Adrenal gland (tissue), 12 donors: ENCODE data around the gene TRDN. TPM values are rescaled to one million over a fixed set of nuclear protein-coding genes. Genes with fewer than 3 reads are reported as not detected.
A peak's percentile ranks its signal among the peaks of the same experiment; 100 is the strongest.

Source experiments
- DNase-seq, 7 donors: peaks; one replicate each; pipeline ENCODE4 v3.0.0-alpha.2; 2019 to 2020
- H3K27ac ChIP-seq, 5 donors: fragments of 200-600 bp; sonication (generic) in 4 of 5; 1 replicate in 3 of 5; 2 replicates in 2 of 5; pipeline versions ENCODE4 v1.5.1 to v1.8.0; 2016 to 2020; ENCODE audit warnings: mild to moderate bottlenecking in 1 of 5
- H3K27me3 ChIP-seq: fragments of 200-600 bp; 2 replicates; pipeline ENCODE4 v1.8.0; 2021
- H3K36me3 ChIP-seq, 2 donors: fragments of 200-600 bp; replicated peaks in 1 of 2; 1 replicate in 1 of 2; 2 replicates in 1 of 2; pipeline versions ENCODE4 v1.5.1 to v1.8.0; 2018 to 2022
- H3K4me1 ChIP-seq, 2 donors: fragments of 200-600 bp; replicated peaks in 1 of 2; 1 replicate in 1 of 2; 2 replicates in 1 of 2; pipeline versions ENCODE4 v1.5.1 to v1.8.0; 2018 to 2021
- H3K4me3 ChIP-seq, 4 donors: fragments of 200-600 bp; sonication (generic) in 3 of 4; one replicate each; pipeline ENCODE4 v1.5.1; 2016 to 2018
- H3K9me3 ChIP-seq, 3 donors: fragments of 200-600 bp; sonication (generic) in 1 of 3; replicated peaks in 1 of 3; 1 replicate in 2 of 3; 2 replicates in 1 of 3; pipeline versions ENCODE4 v1.5.1 to v1.8.0; 2016 to 2021
- CTCF ChIP-seq, 6 experiments: fragments of 450-650 bp in 4 of 6; fragments of 200-600 bp in 2 of 6; sonication (generic) in 1 of 6; IDR thresholded peaks; 1 replicate in 5 of 6; 2 replicates in 1 of 6; pipeline versions ENCODE4 v1.5.1 to v1.8.0; 2016 to 2021; ENCODE audit warnings: antibody characterized with exemption in 6 of 6, mild to moderate bottlenecking in 2 of 6, moderate library complexity in 1 of 6
- POLR2A ChIP-seq, 2 donors: fragments of 450-650 bp; IDR thresholded peaks; one replicate each; pipeline ENCODE4 v1.6.1; 2017; ENCODE audit warnings: antibody characterized with exemption in 2 of 2, mild to moderate bottlenecking in 2 of 2, moderate library complexity in 1 of 2
- WGBS, 4 donors: extraction: QIAGEN DNeasy Blood & Tissue Kit in 2 of 4; methylation state at CpG; one replicate each; pipeline versions ENCODE4 v1.1.5 to v1.1.7; 2013 to 2017; 5-methylcytosine and 5-hydroxymethylcytosine counted together
- intact Hi-C, 2 donors: fragments of 100-400 bp; cut with DNase I; formaldehyde crosslinking; loops; one replicate each; pipeline versions ENCODE4 v1.14.1 to v1.15.0; 2022 to 2023
- polyA plus RNA-seq, 3 donors: library from polyadenylated mRNA; stranded (reverse); fragments of 200-250 nt in 2 of 3; fragments of 350-450 nt in 1 of 3; fragmentation: Illumina TruSeq in 1 of 3; extraction: RNeasy Lipid Tissue Mini Kit (QIAGEN cat#74804) in 1 of 3; gene quantifications; one replicate each; pipeline ENCODE4 v1.2.3, GENCODE V29; 2013 to 2014
- total RNA-seq, 9 donors: library from RNA; depleted of rRNA in 4 of 9; stranded (reverse); fragments of >200 nt in 4 of 9; fragments of 120-200 nt in 1 of 9; fragmentation: NEBNext Ultra II Directional in 1 of 9; extraction: Animal tissue kit (Norgen Biotek cat#: 25700) in 1 of 9; gene quantifications; one replicate each; pipeline versions ENCODE4 v1.1.0 to v1.2.4, GENCODE V29; 2013 to 2023
- donor health status: healthy with polysubstance abuse.
- donor health status: Bipolar disorder and iron deficiency.
- donor health status: DM: yes; HTN: yes; CAD: no.
- donor health status: DM: no; HTN: no; CAD: no.
- donor health status: DM: no; HTN: no; CAD: no.
- donor health status: DM: yes; HTN: yes; CAD: no.

Gene TRDN
- total and polyA plus RNA-seq, 12 donors = 0.06 to 3.5 (median 0.54) TPM; not detected in 2

- no peaks in the 10 kb centered on the region for H3K4me1 ChIP-seq
- no peak overlapping the region for H3K4me3 ChIP-seq
- no peaks in the 10 kb centered on the region for H3K27me3 ChIP-seq
- WGBS, 4 donors = 41 to 47% (median 44%) methylated on average over 6 of the region's 6 CpGs
- TF ChIP-seq CTCF (IDR thresholded peaks at IDR 0.05) (no peak), POLR2A (IDR thresholded peaks at IDR 0.05) (no peak)
- H3K36me3 ChIP-seq = no peaks in the 10 kb centered on the region
- DNase-seq = no peak
- peak overlapping the region in 1 of 5 donors; percentile 39 for H3K27ac ChIP-seq
- H3K9me3 ChIP-seq = no peaks in the 10 kb centered on the region
- intact Hi-C loops = no loop called here
Measured at GRCh38 chr6:123640567-123641187, 3.9 kb upstream of the TRDN start.

GRCh38 chr6:123638865-123639264 lies 2.1 kb upstream of the TRDN start:
- WGBS, 4 donors = 37 to 52% (median 47%) methylated on average over 1 of the region's 1 CpG
- no peak for DNase-seq
- H3K4me1 ChIP-seq = no peaks in the 10 kb centered on the region
- H3K4me3 ChIP-seq = no peak overlapping the region
- H3K27me3 ChIP-seq = no peaks in the 10 kb centered on the region
- intact Hi-C loops = no loop called here
- H3K36me3 ChIP-seq = no peaks in the 10 kb centered on the region
- H3K9me3 ChIP-seq = no peaks in the 10 kb centered on the region
- TF ChIP-seq POLR2A (IDR thresholded peaks at IDR 0.05) = no peak
- TF ChIP-seq CTCF (IDR thresholded peaks at IDR 0.05) = no peak
- no peak overlapping the region for H3K27ac ChIP-seq

- Histone ChIP-seq H3K36me3 (no peaks in the 10 kb centered on the region), H3K27ac (no peak overlapping the region), H3K4me3 (no peak overlapping the region), H3K4me1 (no peaks in the 10 kb centered on the region), H3K9me3 (no peaks in the 10 kb centered on the region), H3K27me3 (no peaks in the 10 kb centered on the region)
- no peak for TF ChIP-seq CTCF (IDR thresholded peaks at IDR 0.05)
- TF ChIP-seq POLR2A (IDR thresholded peaks at IDR 0.05) = no peak
- DNase-seq = no peak
- intact Hi-C loops = no loop called here
- WGBS, 4 donors = 33 to 62% (median 50%) methylated on average over 1 of the region's 1 CpG
Measured at GRCh38 chr6:123636282-123636681, 468 bp downstream of the TRDN start.

- no peak for DNase-seq
- H3K9me3 ChIP-seq = no peaks in the 10 kb centered on the region
- no peaks in the 10 kb centered on the region for H3K4me1 ChIP-seq
- no peaks in the 10 kb centered on the region for H3K27me3 ChIP-seq
- WGBS, 4 donors = 90 to 94% (median 92%) methylated on average over 1 of the region's 1 CpG
- no peaks in the 10 kb centered on the region for H3K36me3 ChIP-seq
- no peak overlapping the region for H3K4me3 ChIP-seq
- intact Hi-C loops = no loop called here
- H3K27ac ChIP-seq = no peak overlapping the region
- no peak for TF ChIP-seq CTCF (IDR thresholded peaks at IDR 0.05)
- no peak for TF ChIP-seq POLR2A (IDR thresholded peaks at IDR 0.05)
Measured at GRCh38 chr6:123635567-123635966, 1.2 kb downstream of the TRDN start.
